K562 (cell line): ENCODE measurements around the gene MPI.

Experiments used
- ATF1 ChIP-seq, 2 experiments: fragments of 450-650 bp in 1 of 2; IDR thresholded peaks; 2 replicates each; pipeline ENCODE4 v1.6.1; 2016; ENCODE audit warnings: missing compliant biosample characterization in 1 of 2, missing genetic modification characterization in 1 of 2
- CTCF ChIP-seq, 3 experiments: IDR thresholded peaks in 2 of 3; conservative IDR thresholded peaks in 1 of 3; 2 replicates each; pipeline ENCODE4 v1.5.1; 2011 to 2012; ENCODE audit warnings: low read length in 3 of 3, mild to moderate bottlenecking in 3 of 3, control low read depth in 2 of 3, improper control_type of control experiment in 1 of 3, inconsistent platforms in 1 of 3, low read depth in 1 of 3, mixed read lengths in 1 of 3, moderate library complexity in 1 of 3; ENCODE audit not compliant: insufficient read depth in 2 of 3
- YY1 ChIP-seq, 3 experiments: IDR thresholded peaks; 2 replicates each; pipeline ENCODE4 v1.6.1; 2011; ENCODE audit warnings: low read length in 2 of 3, mild to moderate bottlenecking in 2 of 3, moderate library complexity in 2 of 3, borderline replicate concordance in 1 of 3, control low read depth in 1 of 3, low read depth in 1 of 3; ENCODE audit not compliant: insufficient read depth in 3 of 3, insufficient replicate concordance in 2 of 3, control insufficient read depth in 1 of 3, insufficient read length in 1 of 3; ENCODE audit errors: extremely low read depth in 1 of 3
- ZNF398 ChIP-seq: fragments of 250-450 bp; sonication (Bioruptor Pico); IDR thresholded peaks from 2 replicates; pipeline ENCODE4 v1.8.0; 2021; ENCODE audit warnings: moderate library complexity, mild to moderate bottlenecking, inconsistent platforms

GRCh38 chr15:74897300-74897701 is 7.5 kb downstream of the MPI start:
- no peak for TF ChIP-seq CTCF (IDR thresholded peaks at IDR 0.05 in 2 of 3, conservative IDR thresholded peaks at IDR 0.05 in 1 of 3; ENCODE audit: insufficient read depth in 2 of 3, low read depth in 1 of 3, low read length in 3 of 3)
- no peak for TF ChIP-seq YY1 (IDR thresholded peaks at IDR 0.05; ENCODE audit: borderline replicate concordance in 1 of 3, control insufficient read depth in 1 of 3, extremely low read depth in 1 of 3, insufficient read depth in 3 of 3, insufficient read length in 1 of 3, insufficient replicate concordance in 2 of 3, low read depth in 1 of 3, low read length in 2 of 3)
- TF ChIP-seq ZNF398 = no peak
- TF ChIP-seq ATF1 (CRISPR knock-in tag; IDR thresholded peaks at IDR 0.05) = no peak
- no peak for TF ChIP-seq ATF1 (tag; IDR thresholded peaks at IDR 0.05)
